ENCODE measurements around the gene BHLHA9.

DNA sequence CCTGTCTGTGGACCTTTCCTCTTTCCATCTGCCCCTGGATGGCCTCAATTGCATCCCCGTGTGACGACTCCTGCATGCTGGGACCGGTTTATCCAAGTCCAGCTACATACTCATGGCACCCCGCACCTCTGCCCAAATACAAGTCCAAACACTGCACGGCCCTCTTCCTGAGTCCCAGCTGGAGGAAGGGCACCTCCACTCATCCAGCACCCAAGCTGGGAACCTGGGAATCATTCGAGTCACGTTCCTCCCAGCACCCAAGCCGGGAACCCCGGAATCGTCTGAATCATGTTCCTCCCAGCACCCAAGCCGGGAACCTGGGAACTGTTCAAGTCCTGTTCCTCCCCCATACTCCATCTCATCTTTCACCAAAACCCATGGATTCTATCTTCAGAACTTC, 19.5 kb downstream of the BHLHA9 start:
- TF ChIP-seq, protein P1, sequence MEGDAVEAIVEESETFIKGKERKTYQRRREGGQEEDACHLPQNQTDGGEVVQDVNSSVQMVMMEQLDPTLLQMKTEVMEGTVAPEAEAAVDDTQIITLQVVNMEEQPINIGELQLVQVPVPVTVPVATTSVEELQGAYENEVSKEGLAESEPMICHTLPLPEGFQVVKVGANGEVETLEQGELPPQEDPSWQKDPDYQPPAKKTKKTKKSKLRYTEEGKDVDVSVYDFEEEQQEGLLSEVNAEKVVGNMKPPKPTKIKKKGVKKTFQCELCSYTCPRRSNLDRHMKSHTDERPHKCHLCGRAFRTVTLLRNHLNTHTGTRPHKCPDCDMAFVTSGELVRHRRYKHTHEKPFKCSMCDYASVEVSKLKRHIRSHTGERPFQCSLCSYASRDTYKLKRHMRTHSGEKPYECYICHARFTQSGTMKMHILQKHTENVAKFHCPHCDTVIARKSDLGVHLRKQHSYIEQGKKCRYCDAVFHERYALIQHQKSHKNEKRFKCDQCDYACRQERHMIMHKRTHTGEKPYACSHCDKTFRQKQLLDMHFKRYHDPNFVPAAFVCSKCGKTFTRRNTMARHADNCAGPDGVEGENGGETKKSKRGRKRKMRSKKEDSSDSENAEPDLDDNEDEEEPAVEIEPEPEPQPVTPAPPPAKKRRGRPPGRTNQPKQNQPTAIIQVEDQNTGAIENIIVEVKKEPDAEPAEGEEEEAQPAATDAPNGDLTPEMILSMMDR (IDR thresholded peaks at IDR 0.05), result no peak
- TF ChIP-seq POLR2A (IDR thresholded peaks at IDR 0.05), result no peak

Data from right lobe of liver (tissue), 4 donors.